ENCODE measurements around the gene ZFYVE9.

DNA sequence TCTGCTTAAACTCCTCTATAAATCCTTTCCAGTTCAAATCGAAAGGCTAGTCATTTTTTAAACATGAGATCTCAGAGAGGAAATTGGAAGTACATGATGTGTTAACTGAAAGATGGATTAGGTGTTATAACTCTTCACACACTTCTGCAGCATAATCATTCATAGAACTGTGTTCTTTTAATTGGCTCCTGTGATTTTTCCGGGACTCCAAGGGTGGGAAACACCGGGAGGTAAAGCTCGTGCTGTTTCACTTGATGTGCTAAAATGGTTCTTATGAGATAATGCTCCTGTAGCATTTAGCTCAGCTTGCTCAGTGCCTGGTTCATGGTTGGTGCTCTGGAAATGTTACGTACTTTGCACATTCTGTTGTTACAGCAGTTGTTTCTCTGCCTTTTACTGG lies 183.9 kb downstream of the ZFYVE9 start:
- TF ChIP-seq, protein P1, sequence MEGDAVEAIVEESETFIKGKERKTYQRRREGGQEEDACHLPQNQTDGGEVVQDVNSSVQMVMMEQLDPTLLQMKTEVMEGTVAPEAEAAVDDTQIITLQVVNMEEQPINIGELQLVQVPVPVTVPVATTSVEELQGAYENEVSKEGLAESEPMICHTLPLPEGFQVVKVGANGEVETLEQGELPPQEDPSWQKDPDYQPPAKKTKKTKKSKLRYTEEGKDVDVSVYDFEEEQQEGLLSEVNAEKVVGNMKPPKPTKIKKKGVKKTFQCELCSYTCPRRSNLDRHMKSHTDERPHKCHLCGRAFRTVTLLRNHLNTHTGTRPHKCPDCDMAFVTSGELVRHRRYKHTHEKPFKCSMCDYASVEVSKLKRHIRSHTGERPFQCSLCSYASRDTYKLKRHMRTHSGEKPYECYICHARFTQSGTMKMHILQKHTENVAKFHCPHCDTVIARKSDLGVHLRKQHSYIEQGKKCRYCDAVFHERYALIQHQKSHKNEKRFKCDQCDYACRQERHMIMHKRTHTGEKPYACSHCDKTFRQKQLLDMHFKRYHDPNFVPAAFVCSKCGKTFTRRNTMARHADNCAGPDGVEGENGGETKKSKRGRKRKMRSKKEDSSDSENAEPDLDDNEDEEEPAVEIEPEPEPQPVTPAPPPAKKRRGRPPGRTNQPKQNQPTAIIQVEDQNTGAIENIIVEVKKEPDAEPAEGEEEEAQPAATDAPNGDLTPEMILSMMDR (IDR thresholded peaks at IDR 0.05) = no peak
- TF ChIP-seq POLR2A (IDR thresholded peaks at IDR 0.05) = no peak

Measured in transverse colon (tissue), 3 donors.